Mesendoderm (in vitro differentiated cells): ENCODE measurements around the gene ASB13.

Experiments
- DNase-seq: peaks from one replicate; pipeline ENCODE4 v3.0.0; 2013
- H2AK5ac ChIP-seq: 2 replicates; pipeline ENCODE4 v1.6.1; 2013; ENCODE audit warnings: low read length, inconsistent platforms
- H2BK120ac ChIP-seq: 2 replicates; pipeline ENCODE4 v1.6.1; 2013; ENCODE audit warnings: low read depth, mild to moderate bottlenecking, low read length, moderate library complexity, mixed read lengths
- H2BK15ac ChIP-seq: replicated peaks from 2 replicates; pipeline ENCODE4 v1.6.1; 2013; ENCODE audit warnings: low read depth, mild to moderate bottlenecking, moderate library complexity
- H2BK5ac ChIP-seq: 2 replicates; pipeline ENCODE4 v1.6.1; 2013; ENCODE audit warnings: low read length, inconsistent platforms
- H3K18ac ChIP-seq: 2 replicates; pipeline ENCODE4 v1.6.1; 2013; ENCODE audit warnings: mild to moderate bottlenecking, low read length, mixed read lengths
- H3K23ac ChIP-seq: one replicate; pipeline ENCODE4 v1.6.1; 2013; ENCODE audit warnings: low read length
- H3K27ac ChIP-seq: 2 replicates; pipeline ENCODE4 v1.5.1; 2013; ENCODE audit warnings: low read depth, mild to moderate bottlenecking, inconsistent platforms, low read length, moderate library complexity
- H3K27me3 ChIP-seq: 2 replicates; pipeline ENCODE4 v1.6.1; 2013; ENCODE audit warnings: low read length, control low read depth, mild to moderate bottlenecking, inconsistent platforms; ENCODE audit not compliant: insufficient read depth, poor library complexity
- H3K36me3 ChIP-seq: 2 replicates; pipeline ENCODE4 v1.6.1; 2013; ENCODE audit warnings: low read length, inconsistent platforms; ENCODE audit not compliant: control insufficient read depth, insufficient read depth
- H3K4ac ChIP-seq: one replicate; pipeline ENCODE4 v1.6.1; 2013; ENCODE audit warnings: low read depth, mild to moderate bottlenecking, low read length, moderate library complexity
- H3K4me1 ChIP-seq: 2 replicates; pipeline ENCODE4 v1.6.1; 2013; ENCODE audit warnings: low read depth, low read length, inconsistent platforms; ENCODE audit not compliant: control insufficient read depth
- H3K4me2 ChIP-seq: 2 replicates; pipeline ENCODE4 v1.6.1; 2013; ENCODE audit warnings: low read length
- H3K4me3 ChIP-seq: 2 replicates; pipeline ENCODE4 v1.5.1; 2013; ENCODE audit warnings: mild to moderate bottlenecking, low read length
- H3K56ac ChIP-seq: one replicate; pipeline ENCODE4 v1.6.1; 2013; ENCODE audit warnings: low read length
- H3K79me1 ChIP-seq: 2 replicates; pipeline ENCODE4 v1.6.1; 2013; ENCODE audit warnings: low read length, inconsistent platforms
- H3K79me2 ChIP-seq: 2 replicates; pipeline ENCODE4 v1.6.1; 2013; ENCODE audit warnings: mild to moderate bottlenecking, low read length; ENCODE audit not compliant: control insufficient read depth, insufficient read depth
- H3K9ac ChIP-seq: 2 replicates; pipeline ENCODE4 v1.6.1; 2013; ENCODE audit warnings: low read length, inconsistent platforms
- H4K5ac ChIP-seq: one replicate; pipeline ENCODE4 v1.6.1; 2013; ENCODE audit warnings: low read length
- H4K8ac ChIP-seq: one replicate; pipeline ENCODE4 v1.6.1; 2013; ENCODE audit warnings: low read depth, mild to moderate bottlenecking, control low read depth, low read length, moderate library complexity
- WGBS: extraction: QIAGEN DNeasy Blood & Tissue Kit; methylation state at CpG from one replicate; pipeline ENCODE4 v1.1.7; 2013; ENCODE audit warnings: low lambda C conversion rate, missing lambda C conversion rate; ENCODE audit not compliant: insufficient coverage; ENCODE audit errors: extremely low coverage; 5-methylcytosine and 5-hydroxymethylcytosine counted together

ASB13 gene

DNA sequence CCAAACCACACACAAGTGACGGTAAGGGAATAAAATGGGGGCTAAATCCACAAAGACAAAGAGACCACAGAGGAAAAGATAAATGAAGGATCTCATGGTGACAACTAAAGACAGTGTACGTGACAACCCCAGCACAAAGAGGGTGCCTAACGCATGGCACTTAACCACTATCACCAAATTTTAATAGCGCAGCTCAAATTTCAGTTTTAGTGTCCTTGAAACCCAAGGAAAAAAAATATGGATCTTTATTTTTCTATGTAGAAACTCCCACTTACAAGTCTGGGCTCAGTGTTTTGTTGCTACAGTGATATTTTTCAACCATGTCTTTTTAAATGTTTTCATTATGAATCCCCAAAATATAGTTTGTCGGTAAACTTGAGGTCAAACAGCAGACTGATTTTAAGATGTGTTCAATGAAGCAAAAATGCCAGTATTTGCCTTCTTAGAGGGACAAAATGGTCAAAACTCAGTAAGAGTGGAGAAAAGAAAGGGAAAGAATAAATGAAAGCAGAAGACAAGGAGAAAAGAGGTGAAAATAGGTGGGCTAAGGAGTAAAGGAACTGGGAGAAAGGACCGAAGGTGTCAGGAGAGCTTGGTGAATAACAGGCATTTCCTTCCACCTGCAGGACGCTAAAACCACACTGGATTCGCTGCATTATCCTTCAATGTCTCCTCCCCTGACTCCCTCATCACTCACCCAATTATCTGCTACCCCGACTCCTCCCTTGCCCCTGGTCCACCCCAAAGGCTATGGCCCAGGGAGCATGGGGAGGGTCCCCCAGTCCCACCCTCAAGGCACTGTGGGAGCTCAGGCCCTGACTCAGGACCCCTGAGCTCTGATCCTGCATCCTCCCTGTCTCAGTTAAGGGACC lies 3.5 kb downstream of the ASB13 start:
- Histone ChIP-seq H3K9ac (no peak overlapping the region), H4K5ac (no peak overlapping the region), H2BK5ac (no peak overlapping the region), H3K36me3 (no peaks in the 10 kb centered on the region), H2AK5ac (no peak overlapping the region), H3K23ac (no peak overlapping the region), H3K4me1 (peaks cover 10% of the 10 kb centered on the region), H3K79me1 (peaks cover 2% of the 10 kb centered on the region), H2BK15ac (no peak overlapping the region), H3K4me3 (no peak overlapping the region), H3K56ac (no peak overlapping the region), H2BK120ac (no peak overlapping the region), H3K4me2 (no peak overlapping the region), H3K18ac (no peak overlapping the region), H3K27ac (no peak overlapping the region), H3K27me3 (no peaks in the 10 kb centered on the region), H3K4ac (no peak overlapping the region), H4K8ac (no peak overlapping the region), H3K79me2 (no peaks in the 10 kb centered on the region)
- WGBS: no CpG with 5 or more reads among the region's 9 CpGs
- DNase-seq: no peak

DNA sequence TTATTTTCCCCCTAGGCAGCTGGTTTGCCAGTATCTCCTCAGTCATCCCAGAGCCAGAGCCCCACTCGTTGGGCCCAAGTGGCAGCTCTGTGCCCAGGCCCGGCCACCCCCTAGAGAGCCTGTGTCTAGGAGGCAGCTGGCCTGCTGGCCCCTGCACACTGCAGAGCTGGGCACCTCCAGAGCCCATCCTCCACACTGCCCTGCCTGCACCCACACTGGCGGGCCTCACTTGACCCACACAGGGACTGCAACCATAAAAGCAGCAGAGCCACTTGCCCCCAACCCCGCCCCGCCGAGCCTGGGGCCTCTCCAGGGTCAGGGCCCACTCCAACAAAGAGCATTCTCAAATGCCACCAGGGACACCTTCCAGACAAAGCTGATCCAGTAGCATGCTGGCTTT lies 5.4 kb downstream of the ASB13 start:
- no peak overlapping the region for H2BK120ac ChIP-seq
- no peaks in the 10 kb centered on the region for H3K36me3 ChIP-seq
- H3K4me1 ChIP-seq: peaks cover 8% of the 10 kb centered on the region
- H3K27ac ChIP-seq: no peak overlapping the region
- H4K8ac ChIP-seq: no peak overlapping the region
- no peak overlapping the region for H3K4ac ChIP-seq
- H3K18ac ChIP-seq: no peak overlapping the region
- no peak overlapping the region for H2AK5ac ChIP-seq
- H2BK5ac ChIP-seq: no peak overlapping the region
- no peak overlapping the region for H2BK15ac ChIP-seq
- no peak overlapping the region for H3K23ac ChIP-seq
- no peak overlapping the region for H3K4me3 ChIP-seq
- H3K9ac ChIP-seq: no peak overlapping the region
- H4K5ac ChIP-seq: no peak overlapping the region
- no CpG with 5 or more reads among the region's 6 CpGs for WGBS
- H3K79me1 ChIP-seq: no peaks in the 10 kb centered on the region
- no peak overlapping the region for H3K4me2 ChIP-seq
- DNase-seq: no peak
- no peak overlapping the region for H3K56ac ChIP-seq
- no peaks in the 10 kb centered on the region for H3K27me3 ChIP-seq
- no peaks in the 10 kb centered on the region for H3K79me2 ChIP-seq

DNA sequence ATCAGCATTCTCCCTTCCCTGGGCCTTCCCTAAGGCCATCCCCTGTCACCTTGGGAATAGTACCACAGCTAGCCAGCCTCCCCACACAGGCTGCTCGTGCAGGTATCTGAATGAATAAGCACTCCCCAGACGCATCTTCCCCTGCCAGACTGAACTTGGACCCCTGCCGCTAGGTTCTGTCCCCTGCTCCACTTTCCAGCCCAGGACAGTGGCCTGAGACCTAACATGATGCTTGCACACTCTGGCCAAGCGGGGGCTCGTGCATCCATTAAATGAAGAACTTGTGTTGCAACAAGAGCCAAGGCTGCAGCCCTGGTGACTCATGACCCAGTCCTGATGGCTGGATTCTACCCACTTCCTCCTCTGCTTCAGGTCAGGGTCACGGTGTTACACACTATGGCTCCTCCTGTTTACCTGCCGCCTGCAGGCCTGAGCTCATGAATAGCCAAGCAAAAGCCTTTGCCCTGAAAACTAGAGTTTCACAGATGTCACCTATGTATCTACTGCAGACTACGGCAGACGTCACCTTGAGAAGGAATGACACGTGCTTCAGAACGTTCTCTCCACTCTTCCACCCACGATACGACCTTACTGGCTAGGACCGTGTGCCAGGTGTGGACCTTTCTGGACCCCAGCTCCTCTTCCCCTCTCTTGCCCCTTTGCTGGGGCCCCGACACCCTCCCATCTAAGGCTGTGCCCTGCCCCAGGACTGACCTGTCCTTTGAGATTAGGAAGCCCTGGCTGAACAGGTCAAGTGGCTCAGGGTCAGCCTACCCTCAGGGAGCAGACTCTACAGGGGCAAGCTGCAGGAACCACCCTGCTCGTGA lies 6.5 kb downstream of the ASB13 start:
- peak overlapping the region; percentile 85 for H3K23ac ChIP-seq
- no peak overlapping the region for H3K4me2 ChIP-seq
- no peak overlapping the region for H2AK5ac ChIP-seq
- H3K27ac ChIP-seq: no peak overlapping the region
- H3K79me2 ChIP-seq: no peaks in the 10 kb centered on the region
- no peak overlapping the region for H2BK5ac ChIP-seq
- H3K4me1 ChIP-seq: peaks cover 8% of the 10 kb centered on the region
- no peak overlapping the region for H3K4ac ChIP-seq
- no peak overlapping the region for H3K18ac ChIP-seq
- H3K9ac ChIP-seq: no peak overlapping the region
- H3K27me3 ChIP-seq: no peaks in the 10 kb centered on the region
- H4K8ac ChIP-seq: no peak overlapping the region
- H3K36me3 ChIP-seq: no peaks in the 10 kb centered on the region
- no peak overlapping the region for H2BK15ac ChIP-seq
- H4K5ac ChIP-seq: no peak overlapping the region
- no peak overlapping the region for H3K4me3 ChIP-seq
- peak overlapping the region; percentile 45 for H3K56ac ChIP-seq
- no CpG with 5 or more reads among the region's 16 CpGs for WGBS
- no peaks in the 10 kb centered on the region for H3K79me1 ChIP-seq
- no peak overlapping the region for H2BK120ac ChIP-seq
- peak; percentile 63 for DNase-seq

DNA sequence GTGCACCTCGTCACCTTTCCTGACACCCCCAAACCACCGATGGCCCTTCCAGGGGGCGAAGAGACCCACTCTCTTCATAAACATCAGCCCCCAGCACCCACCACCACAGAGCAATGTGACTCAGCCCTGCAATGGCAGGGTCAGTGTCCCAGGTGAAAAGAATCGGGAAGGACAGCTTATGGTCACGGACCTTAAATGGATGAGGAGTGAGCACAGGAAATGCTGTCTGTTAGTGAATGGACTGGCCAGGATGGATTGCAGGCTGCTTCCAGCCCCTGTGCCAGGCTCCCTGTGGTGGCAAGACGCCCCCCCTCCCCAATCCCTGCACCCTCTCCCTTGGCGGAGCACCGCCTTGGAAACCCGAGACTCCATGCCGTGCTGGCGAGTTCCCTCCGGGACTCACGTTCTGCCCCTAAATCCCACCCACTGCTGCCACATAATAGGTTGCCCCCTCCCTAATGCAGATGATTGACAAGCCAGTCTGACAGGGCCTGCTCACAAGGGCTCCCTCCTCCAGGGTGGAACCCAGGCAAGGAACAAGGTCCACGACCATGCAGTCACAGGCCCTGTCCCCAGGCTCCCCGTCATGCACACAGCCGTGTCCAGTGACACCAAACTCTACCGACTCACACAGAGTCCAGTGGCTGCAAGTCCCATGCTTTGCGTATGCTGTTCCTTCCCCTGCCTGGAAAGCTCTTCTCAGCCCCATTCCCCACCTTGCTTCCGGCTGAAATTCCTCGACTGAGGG lies 7.3 kb downstream of the ASB13 start:
- no peaks in the 10 kb centered on the region for H3K79me1 ChIP-seq
- WGBS: no CpG with 5 or more reads among the region's 20 CpGs
- H3K23ac ChIP-seq: no peak overlapping the region
- no peak overlapping the region for H2BK15ac ChIP-seq
- H3K27me3 ChIP-seq: no peaks in the 10 kb centered on the region
- no peak overlapping the region for H3K4me2 ChIP-seq
- H3K4me3 ChIP-seq: no peak overlapping the region
- H3K56ac ChIP-seq: peak overlapping the region; percentile 45
- H2BK5ac ChIP-seq: no peak overlapping the region
- H3K4ac ChIP-seq: no peak overlapping the region
- H3K79me2 ChIP-seq: no peaks in the 10 kb centered on the region
- H3K36me3 ChIP-seq: no peaks in the 10 kb centered on the region
- H3K27ac ChIP-seq: no peak overlapping the region
- H4K5ac ChIP-seq: no peak overlapping the region
- H2BK120ac ChIP-seq: no peak overlapping the region
- H3K9ac ChIP-seq: peak overlapping the region; percentile 15
- H3K18ac ChIP-seq: no peak overlapping the region
- H2AK5ac ChIP-seq: no peak overlapping the region
- peaks cover 8% of the 10 kb centered on the region for H3K4me1 ChIP-seq
- DNase-seq: peak; percentile 36
- no peak overlapping the region for H4K8ac ChIP-seq

DNA sequence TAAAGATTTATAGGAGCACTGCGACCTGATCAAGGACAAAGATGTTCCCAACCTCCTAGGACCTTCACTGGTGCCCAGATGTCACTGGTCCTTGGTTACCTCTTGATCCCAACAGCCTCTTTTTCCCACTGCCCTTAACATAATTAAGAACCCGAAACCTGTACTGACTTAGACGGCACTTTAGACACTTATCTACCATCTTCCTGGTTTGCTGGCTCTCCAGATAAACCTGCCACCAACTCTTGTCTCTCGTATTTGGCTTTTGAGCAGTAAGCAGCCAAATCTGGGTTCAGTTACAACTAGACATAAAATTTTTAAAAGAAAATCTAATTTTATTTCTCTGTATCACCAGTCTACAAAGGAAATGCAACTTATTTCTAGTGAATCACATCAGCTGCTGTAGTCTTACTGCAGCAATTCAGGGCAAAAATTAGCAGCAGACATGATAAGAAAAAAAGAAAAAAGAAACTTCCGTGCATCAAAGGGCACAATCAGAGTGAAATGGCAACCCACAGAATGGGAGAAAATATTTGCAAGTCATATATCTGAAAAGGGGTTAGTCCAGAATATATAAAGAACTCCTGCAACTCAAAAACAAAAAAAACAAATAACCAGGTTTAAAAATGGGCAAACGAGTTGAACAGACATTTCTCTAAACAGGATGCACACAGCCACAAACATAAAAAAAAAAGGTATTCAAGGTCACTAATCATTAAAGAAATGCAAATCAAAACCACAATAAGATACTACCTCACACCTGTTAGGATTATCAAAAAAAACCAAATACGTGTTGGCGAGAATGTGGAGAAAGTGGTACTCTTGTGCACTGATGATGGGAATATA lies 9.4 kb downstream of the ASB13 start:
- Histone ChIP-seq H3K18ac (no peak overlapping the region), H2BK15ac (no peak overlapping the region), H3K36me3 (no peaks in the 10 kb centered on the region), H4K8ac (no peak overlapping the region), H3K4me2 (no peak overlapping the region), H3K56ac (no peak overlapping the region), H3K79me2 (no peaks in the 10 kb centered on the region), H3K79me1 (no peaks in the 10 kb centered on the region), H3K9ac (no peak overlapping the region), H2BK5ac (no peak overlapping the region), H3K23ac (no peak overlapping the region), H3K4me3 (no peak overlapping the region), H3K27me3 (no peaks in the 10 kb centered on the region), H2AK5ac (no peak overlapping the region), H3K4me1 (peaks cover 8% of the 10 kb centered on the region), H4K5ac (no peak overlapping the region), H3K4ac (no peak overlapping the region), H3K27ac (no peak overlapping the region), H2BK120ac (no peak overlapping the region)
- no CpG with 5 or more reads among the region's 8 CpGs for WGBS
- DNase-seq: no peak
